Ramos (cell line): ENCODE data around the gene ARFGAP2.

Experiments
- in situ Hi-C: fragments of 300-500 bp; cut with MboI; formaldehyde crosslinking; loops from one replicate; pipeline ENCODE4 v1.14.3; 2022; ENCODE audit warnings: low sequenced_read_pairs; ENCODE audit not compliant: unreplicated experiment

The ARFGAP2 gene

GRCh38 chr11:47154616-47155570, 21.8 kb downstream of the ARFGAP2 start:
- in situ Hi-C loops = loop anchor here (10.0 kb wide), 1 partner anchor 240 kb away; the partner anchor contains the start of gene LRP4

- in situ Hi-C loops = loop anchor here (10.0 kb wide), 1 partner anchor 238 kb away; the partner anchor contains the start of gene LRP4
Measured at GRCh38 chr11:47152953-47153950, 23.4 kb downstream of the ARFGAP2 start.

GRCh38 chr11:47152126-47152952, 24.3 kb downstream of the ARFGAP2 start:
- in situ Hi-C loops = loop anchor here (10.0 kb wide), 1 partner anchor 238 kb away; the partner anchor contains the start of gene LRP4

- in situ Hi-C loops = loop anchor here (10.0 kb wide), 1 partner anchor 235 kb away; the partner anchor contains the start of gene LRP4
Measured at GRCh38 chr11:47149782-47150181, 26.9 kb downstream of the ARFGAP2 start.

- in situ Hi-C loops = no loop called here
Measured at GRCh38 chr11:47148903-47149531, 27.7 kb downstream of the ARFGAP2 start.

- in situ Hi-C loops = no loop called here
Measured at GRCh38 chr11:47148270-47148669, 28.4 kb downstream of the ARFGAP2 start.

- in situ Hi-C loops = no loop called here
Measured at GRCh38 chr11:47147681-47148080, 29.0 kb downstream of the ARFGAP2 start.

- in situ Hi-C loops = no loop called here
Measured at GRCh38 chr11:47147250-47147649, 29.4 kb downstream of the ARFGAP2 start.

GRCh38 chr11:47144541-47144940, 32.1 kb downstream of the ARFGAP2 start:
- in situ Hi-C loops = no loop called here

- in situ Hi-C loops = no loop called here
Measured at GRCh38 chr11:47143322-47143721, 33.4 kb downstream of the ARFGAP2 start.

- in situ Hi-C loops = no loop called here
Measured at GRCh38 chr11:47139878-47140277, 36.8 kb downstream of the ARFGAP2 start.

GRCh38 chr11:47137476-47137875, 39.2 kb downstream of the ARFGAP2 start:
- in situ Hi-C loops = no loop called here

- in situ Hi-C loops = no loop called here
Measured at GRCh38 chr11:47136921-47137320, 39.8 kb downstream of the ARFGAP2 start.

GRCh38 chr11:47136327-47136726, 40.4 kb downstream of the ARFGAP2 start:
- in situ Hi-C loops = no loop called here

- in situ Hi-C loops = no loop called here
Measured at GRCh38 chr11:47132981-47133380, 43.7 kb downstream of the ARFGAP2 start.

GRCh38 chr11:47132490-47132889, 44.2 kb downstream of the ARFGAP2 start:
- in situ Hi-C loops = no loop called here

GRCh38 chr11:47131136-47131535, 45.5 kb downstream of the ARFGAP2 start:
- in situ Hi-C loops = no loop called here

GRCh38 chr11:47130543-47130942, 46.1 kb downstream of the ARFGAP2 start:
- in situ Hi-C loops = no loop called here

GRCh38 chr11:47127213-47127612, 49.5 kb downstream of the ARFGAP2 start:
- in situ Hi-C loops = no loop called here
